GM19438 (cell line): ENCODE measurements around the gene ENPP7.

ENCODE experiments used
- ATAC-seq: cut with Tn5 transposase; IDR thresholded peaks from one replicate; pipeline ENCODE4 v1.9.1; 2021; ENCODE audit warnings: low read depth; ENCODE audit not compliant: unreplicated experiment

The ENPP7 gene, protein sequence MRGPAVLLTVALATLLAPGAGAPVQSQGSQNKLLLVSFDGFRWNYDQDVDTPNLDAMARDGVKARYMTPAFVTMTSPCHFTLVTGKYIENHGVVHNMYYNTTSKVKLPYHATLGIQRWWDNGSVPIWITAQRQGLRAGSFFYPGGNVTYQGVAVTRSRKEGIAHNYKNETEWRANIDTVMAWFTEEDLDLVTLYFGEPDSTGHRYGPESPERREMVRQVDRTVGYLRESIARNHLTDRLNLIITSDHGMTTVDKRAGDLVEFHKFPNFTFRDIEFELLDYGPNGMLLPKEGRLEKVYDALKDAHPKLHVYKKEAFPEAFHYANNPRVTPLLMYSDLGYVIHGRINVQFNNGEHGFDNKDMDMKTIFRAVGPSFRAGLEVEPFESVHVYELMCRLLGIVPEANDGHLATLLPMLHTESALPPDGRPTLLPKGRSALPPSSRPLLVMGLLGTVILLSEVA

DNA sequence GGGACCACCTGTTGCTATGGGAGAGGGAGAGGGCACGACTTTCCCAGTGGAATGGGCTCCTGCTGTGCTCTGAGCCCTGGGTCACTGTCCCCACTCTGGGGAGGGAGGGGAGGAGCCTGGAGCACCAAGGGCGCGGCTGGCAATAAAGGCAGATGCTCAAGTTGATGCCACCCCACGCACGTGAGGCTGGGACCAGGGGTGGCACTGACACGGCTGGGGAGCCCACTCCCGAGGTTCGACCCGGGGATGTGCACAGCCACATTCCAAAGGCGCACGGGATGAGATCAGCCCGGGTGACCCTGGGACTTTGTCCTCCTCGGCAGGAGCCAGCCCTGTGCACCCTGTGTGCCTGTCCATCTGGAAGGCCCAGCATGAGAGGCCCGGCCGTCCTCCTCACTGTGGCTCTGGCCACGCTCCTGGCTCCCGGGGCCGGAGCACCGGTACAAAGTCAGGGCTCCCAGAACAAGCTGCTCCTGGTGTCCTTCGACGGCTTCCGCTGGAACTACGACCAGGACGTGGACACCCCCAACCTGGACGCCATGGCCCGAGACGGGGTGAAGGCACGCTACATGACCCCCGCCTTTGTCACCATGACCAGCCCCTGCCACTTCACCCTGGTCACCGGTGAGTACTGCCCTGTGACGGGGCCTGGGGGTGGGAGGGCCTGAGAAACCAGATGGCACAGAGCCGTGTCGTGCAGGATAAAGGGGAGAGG lies at the start of gene ENPP7:
ENPP7 (plus strand) TSS at position 175 of the 715 bp plus-strand sequence; CDS start at position 372, 197 bp downstream.
- no peak for ATAC-seq

DNA sequence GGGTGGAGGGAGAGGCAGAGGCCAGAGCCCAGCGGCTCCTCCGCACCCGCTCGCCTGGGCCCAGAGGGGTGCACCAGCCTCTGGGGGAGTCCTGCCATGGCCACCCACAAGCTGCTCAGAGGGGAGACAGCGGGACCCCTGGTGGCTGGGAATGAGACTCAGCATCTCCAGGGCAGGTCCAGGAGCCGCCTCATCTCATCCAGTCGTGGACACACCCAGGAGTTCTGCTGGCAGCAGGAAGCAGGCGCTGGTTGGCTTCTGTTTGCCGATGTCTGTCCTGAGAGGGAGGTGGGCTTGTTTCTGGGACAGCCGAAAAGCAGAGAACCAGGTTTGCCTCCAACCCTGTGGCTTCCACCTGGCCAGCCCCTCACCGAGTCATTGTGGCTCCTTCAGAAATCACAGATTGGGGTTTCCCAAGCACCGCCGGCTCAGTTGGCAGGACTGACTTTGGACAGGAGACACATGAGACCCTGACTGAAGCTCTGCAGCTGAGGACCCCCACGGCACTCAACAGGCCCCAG lies 49.6 kb upstream of the ENPP7 start:
- no peak for ATAC-seq

DNA sequence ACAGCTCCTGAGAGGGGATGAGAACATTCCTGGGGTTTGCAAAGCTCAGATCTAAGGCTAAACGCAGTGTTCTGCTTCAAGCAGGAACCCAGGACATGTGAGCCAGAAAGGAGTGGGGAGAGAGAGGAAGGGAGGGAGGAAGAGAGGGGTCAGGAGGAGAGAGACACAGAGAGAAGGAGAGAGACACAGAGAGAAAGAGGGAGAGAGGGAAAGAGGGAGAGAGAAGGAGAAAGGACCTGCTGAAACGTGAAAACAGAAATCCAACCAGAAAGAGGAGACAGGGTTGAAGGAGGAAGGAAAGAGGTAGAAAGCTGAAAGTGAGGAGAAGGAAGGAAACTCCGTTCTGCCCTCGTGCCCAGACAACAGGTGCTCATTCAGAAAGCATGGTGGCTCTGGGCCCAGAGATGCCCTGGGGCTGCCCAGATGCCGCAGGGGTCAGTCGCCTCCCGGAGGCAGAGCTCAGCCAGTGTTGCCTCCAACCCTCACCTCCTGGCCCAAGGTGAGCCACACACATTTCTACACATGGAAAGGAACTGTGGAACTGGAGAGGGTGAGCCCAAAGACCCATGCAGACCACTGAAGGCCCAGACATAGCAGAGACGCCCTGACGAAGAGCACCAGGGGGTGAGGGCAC lies 49.0 kb upstream of the ENPP7 start:
- ATAC-seq = no peak

- ATAC-seq = no peak
Measured at GRCh38 chr17:79683365-79683764, 47.4 kb upstream of the ENPP7 start.

GRCh38 chr17:79684132-79684985 lies 46.4 kb upstream of the ENPP7 start:
- no peak for ATAC-seq

DNA sequence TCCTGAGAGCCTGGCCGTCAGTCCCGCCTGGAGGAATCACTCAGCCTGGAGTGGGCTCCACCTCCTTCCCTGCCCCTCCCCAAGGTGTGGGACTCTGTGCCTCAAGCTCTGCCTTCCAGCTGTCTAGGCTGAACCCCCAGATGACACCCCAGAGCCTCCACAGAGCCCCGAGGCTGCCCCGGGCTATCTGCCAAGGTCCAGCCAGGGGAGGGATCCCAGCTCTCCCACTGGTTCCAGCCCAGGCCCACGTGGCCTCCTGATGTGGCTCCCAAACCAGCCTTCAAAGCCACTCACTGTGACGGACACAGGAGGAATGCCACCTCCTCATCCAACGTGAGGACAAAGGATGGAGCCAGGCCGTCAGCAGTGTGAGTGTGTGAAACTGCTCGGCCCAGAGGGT lies 45.6 kb upstream of the ENPP7 start:
- no peak for ATAC-seq

DNA sequence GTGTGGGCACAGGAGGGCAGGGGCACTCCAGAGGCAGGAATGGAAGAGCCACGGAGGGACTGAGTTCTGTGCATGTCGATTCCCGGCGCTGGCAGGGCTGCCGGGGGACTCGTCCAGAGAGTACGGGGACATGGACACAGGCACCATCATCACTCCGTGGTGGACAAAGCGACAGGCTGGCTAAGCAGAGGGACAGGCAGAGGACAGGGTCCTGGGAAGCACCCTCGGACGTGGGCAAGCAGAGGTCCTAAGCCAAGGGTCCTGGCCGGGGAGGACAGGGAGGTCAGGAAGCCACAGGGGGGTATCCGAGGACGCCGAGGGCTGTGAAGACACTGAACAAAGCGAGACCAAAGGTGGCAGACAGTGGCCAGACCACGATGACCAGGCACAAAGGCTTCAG lies 44.3 kb upstream of the ENPP7 start:
- no peak for ATAC-seq

GRCh38 chr17:79690466-79690865 lies 40.3 kb upstream of the ENPP7 start:
- ATAC-seq = no peak

GRCh38 chr17:79690988-79691836 lies 39.5 kb upstream of the ENPP7 start:
- ATAC-seq = no peak

DNA sequence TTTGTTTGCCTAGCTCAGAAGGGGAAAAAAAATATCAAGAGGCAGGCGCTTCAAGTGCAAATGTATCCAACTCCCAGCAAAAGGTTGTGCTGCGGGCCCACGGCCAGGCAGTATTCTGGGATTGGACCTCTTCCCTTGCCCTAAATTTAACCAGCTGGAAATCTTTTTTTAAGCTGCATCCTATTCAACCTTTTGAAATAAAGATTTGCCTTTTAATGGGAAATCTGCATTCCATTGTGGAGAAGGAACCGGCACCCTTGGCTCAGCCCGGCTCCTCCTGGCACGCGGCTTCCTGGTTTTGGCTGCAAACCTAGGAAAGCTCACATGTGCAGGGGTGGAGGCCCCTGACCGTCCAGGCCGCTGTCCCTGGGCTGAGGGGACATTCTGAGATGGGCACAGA lies 38.8 kb upstream of the ENPP7 start:
- no peak for ATAC-seq

GRCh38 chr17:79693419-79693818 lies 37.3 kb upstream of the ENPP7 start:
- no peak for ATAC-seq

- no peak for ATAC-seq
Measured at GRCh38 chr17:79695293-79695790, 35.4 kb upstream of the ENPP7 start.

DNA sequence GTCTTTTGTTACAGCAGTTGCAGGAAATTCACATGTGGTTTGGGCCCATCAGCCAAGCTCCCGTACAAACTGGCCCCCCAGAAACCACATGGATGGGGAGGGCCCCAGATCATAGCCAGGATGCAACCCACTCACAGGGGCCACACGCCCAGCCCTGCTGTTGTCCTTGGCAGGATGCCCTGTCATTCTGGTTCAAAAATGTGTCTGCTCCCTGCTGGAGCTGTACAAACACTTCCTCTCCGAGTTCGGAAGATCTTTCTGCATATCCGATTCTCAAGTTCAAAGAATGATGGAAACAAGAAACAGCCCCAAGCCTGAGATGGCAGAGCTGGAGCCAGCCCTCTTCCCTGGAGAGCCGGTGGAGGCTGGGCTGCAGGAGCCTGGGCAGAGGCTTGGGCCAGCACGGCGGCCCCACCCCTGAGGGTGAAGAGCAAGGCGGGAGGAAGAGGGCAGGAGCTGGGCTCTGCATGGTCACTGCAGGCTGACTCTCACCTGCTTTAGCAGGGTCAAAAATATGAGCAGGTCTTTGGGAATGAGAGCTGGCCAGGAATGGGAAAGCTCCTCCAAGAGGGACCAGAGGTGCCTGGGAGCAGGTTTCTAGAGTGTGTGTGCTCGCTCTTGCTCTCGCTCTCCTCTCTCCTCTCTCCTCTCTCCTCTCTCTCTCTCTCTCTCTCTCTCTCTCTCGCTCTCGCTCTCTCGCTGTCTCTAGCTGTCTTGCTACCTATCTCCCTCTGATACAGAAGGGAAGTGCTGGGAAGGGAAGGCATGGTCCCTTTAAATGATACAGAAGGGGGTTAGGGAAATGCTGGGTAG lies 34.7 kb upstream of the ENPP7 start:
- ATAC-seq = no peak

DNA sequence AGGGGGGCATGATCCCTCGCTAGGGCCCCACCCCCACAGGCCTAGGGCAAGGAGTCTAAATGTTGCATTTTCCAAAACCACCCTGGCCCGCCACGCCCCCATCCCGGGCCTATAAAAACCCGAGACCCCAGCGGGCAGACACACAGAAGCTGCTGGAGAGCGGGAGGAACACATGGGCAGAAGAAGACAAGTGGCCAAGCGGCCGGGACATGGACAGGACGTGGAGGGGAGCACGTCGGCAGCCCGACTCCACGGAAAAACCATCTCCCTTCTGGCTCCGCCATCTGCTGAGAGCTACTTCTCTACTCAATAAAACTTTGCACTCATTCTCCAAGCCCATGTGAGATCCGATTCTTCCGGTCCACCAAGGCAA lies 34.1 kb upstream of the ENPP7 start:
- ATAC-seq = no peak

- no peak for ATAC-seq
Measured at GRCh38 chr17:79698146-79698846, 32.4 kb upstream of the ENPP7 start.

GRCh38 chr17:79699386-79700036 lies 31.2 kb upstream of the ENPP7 start:
- no peak for ATAC-seq

GRCh38 chr17:79700592-79700991 lies 30.2 kb upstream of the ENPP7 start:
- no peak for ATAC-seq
